ENCODE data around the gene KRTAP10-2.
"Not testable (repeated sequence)": the region's sequence is repeated elsewhere in the genome, so short reads cannot be mapped to it uniquely, and the experiment has no call there.

KRTAP10-2 gene

DNA sequence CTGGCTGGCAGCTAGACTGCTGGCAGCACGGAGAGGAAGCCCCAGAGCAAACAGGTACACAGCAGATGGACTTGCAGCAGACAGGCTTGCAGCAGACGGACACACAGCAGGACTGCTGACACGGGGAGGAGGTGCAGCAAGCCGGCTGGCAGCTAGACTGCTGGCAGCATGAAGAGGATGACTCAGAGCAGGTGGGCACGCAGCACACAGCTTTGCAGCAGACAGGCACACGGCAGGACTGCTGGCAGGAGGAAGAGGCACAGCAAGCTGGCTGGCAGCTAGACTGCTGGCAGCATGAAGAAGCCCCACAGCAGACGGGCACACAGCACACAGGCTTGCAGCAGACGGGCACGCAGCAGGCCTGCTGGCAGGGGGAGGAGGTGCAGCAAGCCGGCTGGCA, 498 bp downstream of the KRTAP10-2 start:
- no peak for DNase-seq (ENCODE audit: low read depth)
- TF ChIP-seq, protein P1, sequence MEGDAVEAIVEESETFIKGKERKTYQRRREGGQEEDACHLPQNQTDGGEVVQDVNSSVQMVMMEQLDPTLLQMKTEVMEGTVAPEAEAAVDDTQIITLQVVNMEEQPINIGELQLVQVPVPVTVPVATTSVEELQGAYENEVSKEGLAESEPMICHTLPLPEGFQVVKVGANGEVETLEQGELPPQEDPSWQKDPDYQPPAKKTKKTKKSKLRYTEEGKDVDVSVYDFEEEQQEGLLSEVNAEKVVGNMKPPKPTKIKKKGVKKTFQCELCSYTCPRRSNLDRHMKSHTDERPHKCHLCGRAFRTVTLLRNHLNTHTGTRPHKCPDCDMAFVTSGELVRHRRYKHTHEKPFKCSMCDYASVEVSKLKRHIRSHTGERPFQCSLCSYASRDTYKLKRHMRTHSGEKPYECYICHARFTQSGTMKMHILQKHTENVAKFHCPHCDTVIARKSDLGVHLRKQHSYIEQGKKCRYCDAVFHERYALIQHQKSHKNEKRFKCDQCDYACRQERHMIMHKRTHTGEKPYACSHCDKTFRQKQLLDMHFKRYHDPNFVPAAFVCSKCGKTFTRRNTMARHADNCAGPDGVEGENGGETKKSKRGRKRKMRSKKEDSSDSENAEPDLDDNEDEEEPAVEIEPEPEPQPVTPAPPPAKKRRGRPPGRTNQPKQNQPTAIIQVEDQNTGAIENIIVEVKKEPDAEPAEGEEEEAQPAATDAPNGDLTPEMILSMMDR (IDR thresholded peaks at IDR 0.05; ENCODE audit: low read depth, low read length, missing control alignments) = no peak
- no peak overlapping the region for H3K4me3 ChIP-seq (ENCODE audit: low read depth, low read length)

GRCh38 chr21:44550285-44550684, 1.0 kb downstream of the KRTAP10-2 start:
- DNase-seq (ENCODE audit: low read depth) = not testable (repeated sequence)

DNA sequence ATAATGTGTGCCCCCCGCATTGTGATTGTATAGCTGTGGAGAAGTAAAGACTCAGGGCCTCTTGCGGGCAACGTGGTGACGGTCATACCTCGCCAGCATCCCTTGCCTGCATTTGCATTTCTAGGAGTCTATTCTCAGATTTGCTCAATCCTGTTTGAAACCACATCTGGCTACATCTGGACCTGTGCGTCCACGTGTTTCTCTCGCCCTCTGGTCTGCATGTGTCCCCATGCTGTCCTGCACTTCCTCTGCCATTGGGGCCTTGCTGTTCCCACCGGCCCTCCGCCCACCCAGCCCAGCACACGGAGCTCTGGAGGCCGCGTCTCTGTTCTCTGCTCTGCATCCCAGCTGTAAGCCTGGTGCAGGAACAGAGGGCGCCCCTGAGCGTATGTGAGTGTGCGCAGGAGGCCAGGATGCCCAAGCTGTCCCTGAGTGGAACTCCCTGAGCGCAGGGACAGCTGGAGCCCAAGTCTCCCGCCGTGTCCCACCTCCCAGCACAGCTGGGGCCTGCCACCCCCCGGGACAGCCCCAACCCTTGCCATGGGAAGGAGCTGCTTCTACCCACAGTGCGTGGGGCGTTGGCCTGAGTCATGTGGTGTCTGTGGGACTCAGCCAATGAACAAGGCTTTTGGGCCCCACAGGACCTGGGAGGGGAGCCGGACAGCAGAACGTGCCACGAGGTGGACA, 1.6 kb downstream of the KRTAP10-2 start:
- DNase-seq (ENCODE audit: low read depth) = no peak
- TF ChIP-seq, protein P1 (IDR thresholded peaks at IDR 0.05; ENCODE audit: low read depth, low read length, missing control alignments) = no peak
- no peak overlapping the region for H3K4me3 ChIP-seq (ENCODE audit: low read depth, low read length)

More at GRCh38 chr21:44550285-44550684, 1.0 kb downstream of the KRTAP10-2 start:
- H3K4me3 ChIP-seq (ENCODE audit: low read depth, low read length) = not testable (repeated sequence)

GRCh38 chr21:44548922-44549321, 2.4 kb downstream of the KRTAP10-2 start:
- TF ChIP-seq, protein P1 (IDR thresholded peaks at IDR 0.05; ENCODE audit: low read depth, low read length, missing control alignments) = no peak
- DNase-seq (ENCODE audit: low read depth) = no peak
- H3K4me3 ChIP-seq (ENCODE audit: low read depth, low read length) = no peak overlapping the region

GRCh38 chr21:44548381-44548780, 2.9 kb downstream of the KRTAP10-2 start:
- no peak for DNase-seq (ENCODE audit: low read depth)
- H3K4me3 ChIP-seq (ENCODE audit: low read depth, low read length) = no peak overlapping the region
- TF ChIP-seq, protein P1 (IDR thresholded peaks at IDR 0.05; ENCODE audit: low read depth, low read length, missing control alignments) = no peak

- no peak for DNase-seq (ENCODE audit: low read depth)
- no peak overlapping the region for H3K4me3 ChIP-seq (ENCODE audit: low read depth, low read length)
- TF ChIP-seq, protein P1 (IDR thresholded peaks at IDR 0.05; ENCODE audit: low read depth, low read length, missing control alignments) = no peak
These were observed 3.5 kb downstream of the KRTAP10-2 start for GRCh38 chr21:44547656-44548331.

GRCh38 chr21:44544566-44544965, 6.7 kb downstream of the KRTAP10-2 start:
- TF ChIP-seq, protein P1 (IDR thresholded peaks at IDR 0.05; ENCODE audit: low read depth, low read length, missing control alignments) = no peak
- no peak for DNase-seq (ENCODE audit: low read depth)
- H3K4me3 ChIP-seq (ENCODE audit: low read depth, low read length) = no peak overlapping the region
